HCT116 (cell line): ENCODE results near the gene PLCL2. TPM values are rescaled to one million over a fixed set of nuclear protein-coding genes. Genes with fewer than 3 reads are reported as not detected.

Experiments used
- ATAC-seq: fragments of 200-7000 bp; cut with Tn5 transposase; 2 replicates; pipeline ENCODE4 v1.9.1; 2020; ENCODE audit warnings: mild to moderate bottlenecking, moderate library complexity
- BruUV-seq: library from RNA; stranded (reverse); fragments of 400-500 nt; replicated peaks from 2 replicates; lab custom pipeline; 2021; lab: Mats Ljungman, UMichigan
- CTCF ChIA-PET: fragments of 300-600 bp; sonication (Branson Sonifier 250); formaldehyde crosslinking; loops from one replicate; lab custom pipeline; 2021; ENCODE audit warnings: antibody characterized with exemption; lab: Charles Lee
- POLR2A ChIA-PET: fragments of 300-600, 350-600 bp; sonication (Branson Sonifier 250); formaldehyde crosslinking; loops from one replicate; lab custom pipeline; 2021; ENCODE audit warnings: antibody characterized with exemption; lab: Charles Lee
- RAD21 ChIA-PET, 2 experiments: fragments of 300-600 bp; sonication (Branson Sonifier 250); formaldehyde crosslinking; loops; one replicate each; lab custom pipeline; 2023; ENCODE audit warnings: low total read pairs in 2 of 2; ENCODE audit not compliant: uncharacterized antibody in 2 of 2, unreplicated experiment in 2 of 2, low non-redundant PET in 1 of 2; lab: Charles Lee
- DNase-seq: peaks from one replicate; pipeline ENCODE4 v3.0.0-alpha.2; 2010; ENCODE audit warnings: low read depth, low spot score
- H2AFZ ChIP-seq: fragments of 200-600 bp; shearing (Covaris generic), sonication (generic); 2 replicates; pipeline ENCODE4 v1.6.1; 2017; ENCODE audit warnings: low read depth, mixed run types, mixed read lengths, antibody characterized with exemption, low read length; ENCODE audit not compliant: poor library complexity, severe bottlenecking
- H3K27ac ChIP-seq: 2 replicates; pipeline ENCODE4 v1.5.1; 2012; ENCODE audit warnings: low read depth, low read length
- H3K27me3 ChIP-seq: fragments of 200-600 bp; sonication (generic); 2 replicates; pipeline ENCODE4 v1.6.1; 2016; ENCODE audit warnings: mixed run types, low read length, mixed read lengths; ENCODE audit not compliant: insufficient read depth
- H3K36me3 ChIP-seq, 2 experiments: fragments of 200-500 bp in 1 of 2; fragments of 200-600 bp in 1 of 2; sonication (Bioruptor generic) in 1 of 2; sonication (generic) in 1 of 2; 2 replicates each; pipeline versions ENCODE4 v1.5.1 to v1.6.1; 2014 to 2016; ENCODE audit warnings: low read length in 2 of 2, inconsistent platforms in 1 of 2, mixed read lengths in 1 of 2, mixed run types in 1 of 2; ENCODE audit not compliant: insufficient read depth in 2 of 2, control insufficient read depth in 1 of 2
- H3K4me1 ChIP-seq, 2 experiments: fragments of 200-600 bp in 1 of 2; sonication (generic) in 1 of 2; 2 replicates each; pipeline versions ENCODE4 v1.5.1 to v1.6.1; 2012 to 2017; ENCODE audit warnings: low read length in 2 of 2, inconsistent platforms in 1 of 2, mild to moderate bottlenecking in 1 of 2, mixed read lengths in 1 of 2, mixed run types in 1 of 2, moderate library complexity in 1 of 2; ENCODE audit not compliant: insufficient read depth in 2 of 2, control insufficient read depth in 1 of 2
- H3K4me2 ChIP-seq: fragments of 200-600 bp; sonication (generic); 2 replicates; pipeline ENCODE4 v1.6.1; 2017; ENCODE audit warnings: mixed run types, low read length, mixed read lengths
- H3K4me3 ChIP-seq, 2 experiments: fragments of 200-600 bp in 1 of 2; sonication (generic) in 1 of 2; replicated peaks in 1 of 2; 2 replicates each; pipeline ENCODE4 v1.5.1; 2011 to 2016; ENCODE audit warnings: low read length in 2 of 2, control low read depth in 1 of 2, low read depth in 1 of 2, mild to moderate bottlenecking in 1 of 2, mixed read lengths in 1 of 2, mixed run types in 1 of 2
- H3K79me2 ChIP-seq: fragments of 200-600 bp; sonication (generic); 2 replicates; pipeline ENCODE4 v1.6.1; 2017; ENCODE audit warnings: mild to moderate bottlenecking, mixed run types, low read length, moderate library complexity, mixed read lengths; ENCODE audit not compliant: insufficient read depth
- H3K9ac ChIP-seq: fragments of 200-600 bp; sonication (generic); 2 replicates; pipeline ENCODE4 v1.6.1; 2016; ENCODE audit warnings: low read length, mixed read lengths
- H3K9me2 ChIP-seq: fragments of 200-600 bp; sonication (generic), shearing (Covaris generic); 2 replicates; pipeline ENCODE4 v1.6.1; 2017; ENCODE audit warnings: mixed run types, mild to moderate bottlenecking, moderate library complexity; ENCODE audit not compliant: insufficient read depth
- H3K9me3 ChIP-seq, 2 experiments: fragments of 200-500 bp in 1 of 2; fragments of 200-600 bp in 1 of 2; sonication (Bioruptor generic) in 1 of 2; sonication (generic) in 1 of 2; 2 replicates each; pipeline ENCODE4 v1.6.1; 2014 to 2017; ENCODE audit warnings: low read length in 2 of 2, mixed read lengths in 2 of 2, inconsistent platforms in 1 of 2, low read depth in 1 of 2, mild to moderate bottlenecking in 1 of 2, mixed run types in 1 of 2, moderate library complexity in 1 of 2; ENCODE audit not compliant: control insufficient read depth in 1 of 2, insufficient read depth in 1 of 2
- H4K20me1 ChIP-seq: fragments of 200-600 bp; sonication (generic), shearing (Covaris generic); 2 replicates; pipeline ENCODE4 v1.6.1; 2017; ENCODE audit warnings: mixed run types, mild to moderate bottlenecking, moderate library complexity; ENCODE audit not compliant: insufficient read depth
- CEBPB ChIP-seq: IDR thresholded peaks from 2 replicates; pipeline ENCODE4 v1.6.1; 2012; ENCODE audit warnings: low read depth
- CTCF ChIP-seq, 3 experiments: fragments of 200-600 bp in 1 of 3; sonication (generic) in 1 of 3; IDR thresholded peaks in 2 of 3; conservative IDR thresholded peaks in 1 of 3; 2 replicates each; pipeline ENCODE4 v1.5.1; 2012 to 2017; ENCODE audit warnings: low read depth in 2 of 3, low read length in 2 of 3, antibody characterized with exemption in 1 of 3, borderline replicate concordance in 1 of 3, control low read depth in 1 of 3, mild to moderate bottlenecking in 1 of 3, mixed read lengths in 1 of 3, mixed run types in 1 of 3, moderate library complexity in 1 of 3; ENCODE audit not compliant: insufficient read depth in 1 of 3
- EGR1 ChIP-seq: IDR thresholded peaks from 2 replicates; pipeline ENCODE4 v1.6.1; 2012; ENCODE audit warnings: low read depth
- FOSL1 ChIP-seq: IDR thresholded peaks from 2 replicates; pipeline ENCODE4 v1.6.1; 2012; ENCODE audit warnings: low read depth
- JUND ChIP-seq: IDR thresholded peaks from 2 replicates; pipeline ENCODE4 v1.6.1; 2012
- REST ChIP-seq: IDR thresholded peaks from 2 replicates; pipeline ENCODE4 v1.6.1; 2012; ENCODE audit warnings: low read depth
- SIN3A ChIP-seq: IDR thresholded peaks from 2 replicates; pipeline ENCODE4 v1.6.1; 2012; ENCODE audit warnings: low read depth
- YY1 ChIP-seq: IDR thresholded peaks from 2 replicates; pipeline ENCODE4 v1.6.1; 2011; ENCODE audit warnings: low read length, low read depth, moderate library complexity, mild to moderate bottlenecking; ENCODE audit not compliant: insufficient replicate concordance; ENCODE audit errors: extremely low read depth
- ZFX ChIP-seq: fragments of 450-650 bp; IDR thresholded peaks from 2 replicates; pipeline ENCODE4 v1.6.1; 2017
- intact Hi-C: fragments of 100-400 bp; cut with micrococcal nuclease; formaldehyde crosslinking; loops from 2 replicates; pipeline ENCODE4 v1.10.0; 2022
- total RNA-seq: library from RNA; stranded (reverse); gene quantifications from one replicate; pipeline ENCODE4 v1.2.1, GENCODE V29; 2021; ENCODE audit not compliant: unreplicated experiment
- TF ChIP-seq, protein P1 (sequence below): IDR thresholded peaks from 2 replicates; pipeline ENCODE4 v1.6.1; 2011; ENCODE audit warnings: mild to moderate bottlenecking, low read length, moderate library complexity; ENCODE audit not compliant: insufficient replicate concordance; ENCODE audit errors: extremely low read depth
- TF ChIP-seq, protein P2 (sequence below): IDR thresholded peaks from 2 replicates; pipeline ENCODE4 v1.6.1; 2012

Gene PLCL2
- total RNA-seq, 1 experiment from 2014 or later: 2.2 TPM

- H3K9me2 ChIP-seq: no peaks in the 10 kb centered on the region
- TF ChIP-seq REST: no peak
- TF ChIP-seq, protein P1, sequence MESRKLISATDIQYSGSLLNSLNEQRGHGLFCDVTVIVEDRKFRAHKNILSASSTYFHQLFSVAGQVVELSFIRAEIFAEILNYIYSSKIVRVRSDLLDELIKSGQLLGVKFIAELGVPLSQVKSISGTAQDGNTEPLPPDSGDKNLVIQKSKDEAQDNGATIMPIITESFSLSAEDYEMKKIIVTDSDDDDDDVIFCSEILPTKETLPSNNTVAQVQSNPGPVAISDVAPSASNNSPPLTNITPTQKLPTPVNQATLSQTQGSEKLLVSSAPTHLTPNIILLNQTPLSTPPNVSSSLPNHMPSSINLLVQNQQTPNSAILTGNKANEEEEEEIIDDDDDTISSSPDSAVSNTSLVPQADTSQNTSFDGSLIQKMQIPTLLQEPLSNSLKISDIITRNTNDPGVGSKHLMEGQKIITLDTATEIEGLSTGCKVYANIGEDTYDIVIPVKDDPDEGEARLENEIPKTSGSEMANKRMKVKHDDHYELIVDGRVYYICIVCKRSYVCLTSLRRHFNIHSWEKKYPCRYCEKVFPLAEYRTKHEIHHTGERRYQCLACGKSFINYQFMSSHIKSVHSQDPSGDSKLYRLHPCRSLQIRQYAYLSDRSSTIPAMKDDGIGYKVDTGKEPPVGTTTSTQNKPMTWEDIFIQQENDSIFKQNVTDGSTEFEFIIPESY: no peak
- no peak for TF ChIP-seq JUND
- no peak for TF ChIP-seq SIN3A
- no peak for TF ChIP-seq ZFX
- no peak for TF ChIP-seq EGR1
- TF ChIP-seq, protein P2, sequence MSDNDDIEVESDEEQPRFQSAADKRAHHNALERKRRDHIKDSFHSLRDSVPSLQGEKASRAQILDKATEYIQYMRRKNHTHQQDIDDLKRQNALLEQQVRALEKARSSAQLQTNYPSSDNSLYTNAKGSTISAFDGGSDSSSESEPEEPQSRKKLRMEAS: no peak
- TF ChIP-seq CEBPB: no peak
- TF ChIP-seq FOSL1: no peak
- no peak for TF ChIP-seq CTCF (IDR thresholded peaks at IDR 0.05 in 2 of 3, conservative IDR thresholded peaks at IDR 0.05 in 1 of 3; ENCODE audit: borderline replicate concordance in 1 of 3, insufficient read depth in 1 of 3, low read depth in 2 of 3, low read length in 2 of 3)
- TF ChIP-seq YY1: no peak
- TF ChIP-seq, all 23 proteins: peak for 0
- ChIA-PET POLR2A (no interaction called here), CTCF (no interaction called here), RAD21 (no interaction called here)
- no peaks in the 10 kb centered on the region for H3K9me3 ChIP-seq
- H4K20me1 ChIP-seq: no peaks in the 10 kb centered on the region
- ATAC-seq: no peak
- no peak overlapping the region for H3K4me2 ChIP-seq
- no peak overlapping the region for H3K4me3 ChIP-seq
- H3K9ac ChIP-seq: no peak overlapping the region
- H3K27me3 ChIP-seq: no peaks in the 10 kb centered on the region
- no peaks in the 10 kb centered on the region for H3K4me1 ChIP-seq
- no peak overlapping the region for H2AFZ ChIP-seq
- no peaks in the 10 kb centered on the region for H3K79me2 ChIP-seq
- no peaks in the 10 kb centered on the region for H3K36me3 ChIP-seq
- BruUV-seq: no TSS peak
- no peak overlapping the region for H3K27ac ChIP-seq
- intact Hi-C loops: no loop called here
- DNase-seq: no peak
Observed at GRCh38 chr3:16849229-16849628, 35.5 kb upstream of the PLCL2 start.
